HL-60 (cell line): Measurements from ENCODE around the gene CHADL.

ENCODE experiments used
- DNase-seq, 2 experiments: peaks; one replicate each; pipeline ENCODE4 v3.0.0-alpha.2; 2010 to 2020; ENCODE audit warnings: low read depth in 1 of 2, low spot score in 1 of 2
- H3K27ac ChIP-seq: fragments of 250-450 bp; sonication (Bioruptor Pico); replicated peaks from 2 replicates; pipeline ENCODE4 v1.5.1; 2020; ENCODE audit warnings: mild to moderate bottlenecking, moderate library complexity
- H3K27me3 ChIP-seq: fragments of 250-450 bp; sonication (Bioruptor Pico); 2 replicates; pipeline ENCODE4 v1.5.1; 2021; ENCODE audit warnings: mild to moderate bottlenecking, moderate library complexity; ENCODE audit not compliant: insufficient read depth, poor library complexity, severe bottlenecking
- H3K4me3 ChIP-seq: replicated peaks from 2 replicates; pipeline ENCODE4 v1.5.1; 2011; ENCODE audit warnings: mild to moderate bottlenecking, control low read depth, low read length; ENCODE audit not compliant: insufficient read depth
- CTCF ChIP-seq: IDR thresholded peaks from one replicate; pipeline ENCODE4 v1.5.1; 2011; ENCODE audit warnings: low read length, control low read depth, inconsistent platforms; ENCODE audit not compliant: insufficient read depth
- GABPA ChIP-seq: IDR thresholded peaks from 2 replicates; pipeline ENCODE4 v1.6.1; 2012; ENCODE audit warnings: low read depth
- POLR2AphosphoS5 ChIP-seq: IDR thresholded peaks from 2 replicates; pipeline ENCODE4 v1.6.1; 2012; ENCODE audit warnings: low read depth
- REST ChIP-seq: IDR thresholded peaks from 2 replicates; pipeline ENCODE4 v1.6.1; 2012; ENCODE audit warnings: low read depth; ENCODE audit not compliant: insufficient replicate concordance
- SPI1 ChIP-seq: IDR thresholded peaks from 2 replicates; pipeline ENCODE4 v1.6.1; 2012; ENCODE audit warnings: low read depth, mild to moderate bottlenecking, borderline replicate concordance
- long read RNA-seq: library from polyadenylated mRNA; unstranded; transcript quantifications from one replicate; pipeline ENCODE4 v2.0.0, GENCODE V29; 2020

The CHADL gene
- long read RNA-seq: 0 reads

GRCh38 chr22:41240377-41241132 lies at the start of gene CHADL:
CHADL (minus strand) TSS chr22:41240931; CDS start chr22:41240881, 50 bp downstream.
- H3K4me3 ChIP-seq: no peak within 1 kb of the TSS
- no peak within 1 kb of the TSS for H3K27ac ChIP-seq
- no peaks in the 10 kb centered on the region for H3K27me3 ChIP-seq
- no peak for DNase-seq
- TF ChIP-seq SPI1 (no peak), GABPA (no peak), CTCF (no peak), POLR2AphosphoS5 (no peak), REST (no peak)

- Histone ChIP-seq H3K4me3 (no peak overlapping the region), H3K27ac (no peak overlapping the region), H3K27me3 (no peaks in the 10 kb centered on the region)
- DNase-seq: peak in 1 of 2 experiments; percentile 44
- no peak for TF ChIP-seq POLR2AphosphoS5
- TF ChIP-seq CTCF: no peak
- TF ChIP-seq GABPA: no peak
- no peak for TF ChIP-seq REST
- TF ChIP-seq SPI1: no peak
Observed at GRCh38 chr22:41289671-41290070, 48.9 kb upstream of the CHADL start.

- TF ChIP-seq GABPA (no peak), SPI1 (no peak), CTCF (no peak)
- H3K4me3 ChIP-seq: no peak overlapping the region
Observed at GRCh38 chr22:41288245-41288946, 47.7 kb upstream of the CHADL start.

More at GRCh38 chr22:41288245-41288946, 47.7 kb upstream of the CHADL start:
- no peaks in the 10 kb centered on the region for H3K27me3 ChIP-seq
- H3K27ac ChIP-seq: peak overlapping the region; percentile 87
- no peak for DNase-seq
